HG02884 (cell line): ENCODE data around the gene NECTIN3.

Source experiments
- ATAC-seq: cut with Tn5 transposase; IDR thresholded peaks from one replicate; pipeline ENCODE4 v1.9.1; 2021; ENCODE audit warnings: mild to moderate bottlenecking, moderate library complexity; ENCODE audit not compliant: unreplicated experiment

Gene NECTIN3

DNA sequence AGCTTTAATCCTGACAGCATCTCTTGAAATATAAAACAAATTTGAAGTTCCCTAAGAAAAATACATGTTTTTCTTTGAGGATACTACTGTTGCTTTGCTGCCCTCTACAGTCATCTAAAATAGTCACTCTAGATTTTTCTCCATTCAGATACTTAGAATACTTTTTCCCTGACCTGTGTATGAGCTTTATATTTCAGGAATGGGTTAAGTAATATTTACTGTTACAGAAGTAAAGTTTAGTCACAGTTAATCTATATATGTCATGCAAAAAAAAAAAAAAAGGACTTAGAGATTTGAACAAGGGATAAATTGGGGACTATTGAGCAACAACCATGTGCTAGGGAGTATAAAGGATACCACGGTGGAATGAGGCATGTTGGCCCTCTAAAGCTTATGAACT lies 8.8 kb downstream of the NECTIN3 start:
- no peak for ATAC-seq

GRCh38 chr3:111081008-111081545 lies 9.5 kb downstream of the NECTIN3 start:
- ATAC-seq, result no peak

- ATAC-seq, result no peak
Measured at GRCh38 chr3:111084911-111085310, 13.3 kb downstream of the NECTIN3 start.

GRCh38 chr3:111087924-111088469 lies 16.4 kb downstream of the NECTIN3 start:
- ATAC-seq, result no peak

DNA sequence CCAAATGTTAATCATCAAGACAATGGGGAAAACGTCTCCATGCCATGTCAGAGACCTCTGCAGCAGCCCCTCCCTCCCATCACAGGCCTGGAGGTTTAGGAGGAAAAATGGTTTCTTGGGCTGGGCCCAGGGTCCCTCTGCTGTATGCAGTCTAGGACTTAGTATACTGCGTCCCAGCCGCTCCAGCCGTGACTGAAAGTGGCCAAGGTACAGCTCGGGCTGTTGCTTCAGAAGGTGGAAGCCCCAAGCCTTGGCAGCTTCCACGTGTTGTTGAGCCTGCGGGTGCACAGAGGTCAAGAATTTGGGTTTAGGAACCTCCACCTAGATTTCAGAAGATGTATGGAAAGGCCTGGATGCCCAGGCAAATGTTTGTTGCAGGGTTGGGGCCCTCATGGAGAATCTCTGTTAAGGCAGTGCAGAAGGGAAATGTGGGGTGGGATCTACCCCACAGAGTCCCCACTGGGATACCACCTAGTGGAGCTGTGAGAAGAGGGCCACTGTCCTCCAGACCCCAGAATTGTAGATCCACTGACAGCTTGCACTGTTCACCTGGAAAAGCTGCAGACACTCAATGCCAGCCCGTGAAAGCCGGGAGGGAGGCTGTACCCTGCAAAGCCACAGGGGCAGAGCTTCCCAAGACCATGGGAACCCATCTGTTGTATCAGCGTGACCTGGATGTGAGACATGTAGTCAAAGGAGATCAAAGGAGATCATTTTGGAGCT lies 25.0 kb downstream of the NECTIN3 start:
- no peak for ATAC-seq

DNA sequence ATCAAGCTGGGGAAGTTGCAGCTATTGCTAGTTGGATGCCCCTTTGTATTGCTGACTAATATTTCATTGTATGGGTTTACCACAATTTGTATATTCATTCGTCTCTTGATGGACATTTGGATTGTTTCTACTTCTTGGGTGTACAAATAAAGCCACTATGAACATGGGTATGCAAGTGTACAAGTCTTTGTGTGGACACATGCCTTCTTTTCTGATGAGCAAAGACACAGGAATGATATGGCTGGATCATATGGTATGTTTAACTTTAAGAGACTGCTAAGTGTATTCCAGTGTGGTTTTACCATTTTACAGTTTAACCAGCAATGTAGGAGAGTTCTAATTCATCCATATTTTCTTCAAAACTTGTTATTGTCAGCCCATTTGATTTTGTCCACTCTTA lies 32.2 kb downstream of the NECTIN3 start:
- no peak for ATAC-seq

DNA sequence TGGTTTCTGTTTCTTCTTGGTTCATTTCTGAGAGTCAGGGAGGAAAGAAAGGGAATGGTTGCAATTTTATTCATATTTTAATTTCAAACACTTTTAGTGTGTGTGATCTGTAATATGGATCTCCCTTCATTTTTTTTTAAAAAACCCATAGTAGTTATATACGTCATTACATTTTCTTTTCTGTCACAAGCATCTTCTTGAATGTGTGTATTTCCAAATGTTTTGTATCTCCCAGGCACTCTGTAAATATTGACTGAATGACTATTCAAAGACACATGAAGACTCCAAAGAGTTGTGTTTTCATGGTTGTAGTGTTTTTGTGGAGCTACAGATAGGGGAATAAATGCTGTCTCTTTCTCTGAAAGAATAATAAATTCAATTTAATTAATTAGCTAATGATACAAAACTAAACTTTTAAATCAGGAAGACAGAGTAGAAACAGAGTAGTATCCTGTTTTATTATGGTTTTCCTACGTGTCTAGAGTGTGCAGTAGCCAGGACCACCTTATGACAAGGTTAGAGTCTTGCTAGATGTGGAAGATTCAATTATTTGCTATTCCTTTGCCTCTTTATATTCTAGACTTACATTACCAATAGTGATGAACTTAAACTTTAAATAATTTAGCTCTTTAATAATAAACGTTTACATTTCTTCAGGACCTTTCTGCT lies 35.5 kb downstream of the NECTIN3 start:
- ATAC-seq, result no peak

DNA sequence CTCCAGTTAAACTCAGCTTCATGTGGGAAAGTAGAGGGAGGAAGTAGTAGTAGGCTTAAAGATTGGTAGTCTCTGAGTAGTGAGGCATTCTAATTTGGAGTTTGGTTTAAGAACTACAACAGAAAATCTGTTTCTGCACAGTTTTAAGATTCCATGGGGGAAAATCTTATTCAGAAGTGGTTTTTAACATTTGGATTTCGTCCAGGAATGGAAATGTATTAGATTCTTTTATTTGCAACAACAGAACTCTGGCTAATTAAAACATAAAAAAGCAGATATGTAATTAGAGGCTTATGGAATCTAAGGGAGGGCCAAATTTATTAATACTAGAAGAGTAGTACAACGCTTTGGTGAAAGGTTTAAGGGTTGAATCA lies 36.0 kb downstream of the NECTIN3 start:
- ATAC-seq, result no peak

DNA sequence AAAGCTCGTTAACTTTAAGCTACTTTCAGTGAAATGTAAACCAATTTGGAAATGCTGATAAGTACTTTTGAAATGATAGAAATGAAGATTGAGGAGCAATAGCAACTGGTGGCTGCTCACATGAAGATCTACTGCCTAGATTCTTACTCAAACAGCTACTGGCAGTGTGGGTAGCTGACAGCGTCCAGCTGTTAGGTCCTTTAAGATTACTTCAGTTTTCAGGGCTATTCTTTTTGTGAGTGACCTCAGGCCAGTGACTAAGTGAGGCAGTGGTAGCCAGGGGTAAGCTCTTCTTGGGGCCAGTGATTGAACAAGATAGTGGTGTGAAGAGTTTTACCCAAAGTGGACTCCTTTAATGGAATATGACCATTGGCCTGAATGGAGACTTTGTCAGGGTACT lies 41.3 kb downstream of the NECTIN3 start:
- ATAC-seq, result no peak

- no peak for ATAC-seq
Measured at GRCh38 chr3:111128884-111129283, 57.3 kb downstream of the NECTIN3 start.

- ATAC-seq, result no peak
Measured at GRCh38 chr3:111130827-111131226, 59.2 kb downstream of the NECTIN3 start.

DNA sequence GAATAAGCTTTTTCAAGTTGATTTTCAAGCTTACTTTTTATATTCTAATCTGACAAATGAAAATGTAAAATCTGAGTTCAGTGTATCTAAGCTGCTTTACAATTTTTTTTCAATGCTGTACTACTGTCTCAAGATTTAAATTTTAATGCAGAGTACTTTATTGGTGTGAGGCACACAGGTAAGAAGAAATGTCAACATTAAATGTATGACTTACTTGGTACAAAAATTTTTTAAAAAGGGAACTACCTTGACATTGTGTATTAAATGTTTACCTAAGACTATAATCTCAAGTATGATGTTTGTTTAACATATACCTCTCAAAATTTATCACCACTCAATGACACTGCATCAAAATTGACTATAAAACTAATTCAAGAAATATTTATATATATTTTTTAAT lies 62.7 kb downstream of the NECTIN3 start:
- no peak for ATAC-seq

DNA sequence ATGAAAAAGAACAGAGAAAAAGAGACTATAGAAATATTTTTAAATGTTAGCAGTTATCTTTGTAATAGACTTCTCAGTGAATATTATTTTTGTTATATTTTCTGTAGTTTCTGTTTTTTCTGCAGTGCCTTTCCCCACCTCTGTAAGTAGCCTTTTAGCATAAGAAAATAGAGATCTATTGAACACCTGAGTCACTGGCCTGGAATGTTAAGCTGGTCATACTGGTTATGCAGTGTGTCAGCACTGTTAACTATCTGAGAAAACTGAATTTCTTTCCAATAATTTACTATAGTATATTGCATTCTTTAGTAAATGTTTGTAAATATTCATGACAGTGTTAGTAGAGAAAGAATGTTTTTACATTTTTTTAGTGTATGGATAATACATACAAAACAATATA lies 79.8 kb downstream of the NECTIN3 start:
- ATAC-seq, result no peak

GRCh38 chr3:111152496-111152895 lies 80.9 kb downstream of the NECTIN3 start:
- ATAC-seq, result no peak

DNA sequence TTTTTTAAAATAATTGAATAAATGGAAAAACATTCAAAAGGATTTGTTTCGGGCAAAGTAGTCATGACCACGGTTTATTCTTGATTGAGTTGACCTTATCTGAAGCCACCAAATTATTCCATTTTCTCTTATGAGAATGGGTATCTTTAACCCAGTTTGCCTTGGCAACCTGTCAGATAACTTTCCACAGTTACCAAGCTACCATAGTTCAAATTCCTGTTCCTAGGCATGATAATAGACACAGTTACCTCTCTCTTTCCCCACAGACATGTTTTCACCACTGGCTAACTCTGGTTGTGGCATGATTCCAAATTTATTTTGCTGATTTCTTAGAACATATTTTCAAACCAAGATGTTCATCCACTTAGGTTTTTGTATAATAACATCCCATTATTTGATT lies 84.9 kb downstream of the NECTIN3 start:
- ATAC-seq, result no peak

GRCh38 chr3:111159391-111159790 lies 87.8 kb downstream of the NECTIN3 start:
- ATAC-seq, result no peak

DNA sequence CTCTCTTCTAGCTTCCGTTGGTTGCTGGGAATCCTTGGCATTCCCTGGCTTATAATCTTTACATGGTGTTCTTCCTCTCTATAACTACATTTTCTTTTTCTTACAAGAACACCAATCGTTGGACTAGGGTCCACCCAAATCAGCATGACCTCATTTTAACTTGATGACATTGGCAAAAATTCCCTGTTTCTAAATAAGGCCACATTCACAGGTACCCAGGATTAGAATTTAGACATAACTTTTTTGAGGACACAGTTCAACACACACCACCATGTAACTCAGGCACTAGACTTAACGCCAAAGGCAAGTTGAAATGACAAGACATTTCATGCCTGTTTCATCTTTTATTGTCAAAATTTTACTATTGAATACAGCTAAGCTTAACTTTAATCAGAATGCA lies 93.0 kb downstream of the NECTIN3 start:
- ATAC-seq, result no peak

- no peak for ATAC-seq
Measured at GRCh38 chr3:111165411-111165810, 93.8 kb downstream of the NECTIN3 start.

GRCh38 chr3:111173328-111173900 lies 101.8 kb downstream of the NECTIN3 start:
- no peak for ATAC-seq

- ATAC-seq, result no peak
Measured at GRCh38 chr3:111173906-111174305, 102.3 kb downstream of the NECTIN3 start.

DNA sequence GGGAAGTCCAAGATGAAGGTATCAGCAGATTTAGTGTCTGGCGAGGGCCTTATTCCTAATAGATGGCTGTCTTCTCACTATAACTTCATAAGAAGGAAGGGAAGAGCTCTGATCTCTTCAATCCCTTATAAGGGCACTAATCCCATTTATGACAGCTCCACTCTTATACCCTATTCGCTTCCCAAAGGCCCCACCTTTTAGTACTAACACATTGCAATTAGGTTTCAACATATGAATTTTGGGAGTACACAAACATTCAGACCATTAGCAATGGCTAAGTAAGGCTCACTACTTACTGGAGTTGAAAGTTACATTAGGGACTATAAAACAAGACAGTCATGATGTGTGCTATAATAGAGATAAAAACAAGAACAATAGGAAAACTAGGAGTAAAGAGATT lies 118.9 kb downstream of the NECTIN3 start:
- no peak for ATAC-seq

GRCh38 chr3:111193472-111193871 lies 121.9 kb downstream of the NECTIN3 start:
- ATAC-seq, result no peak
